Measurements from ENCODE around the gene KREMEN1.

Gene KREMEN1

DNA sequence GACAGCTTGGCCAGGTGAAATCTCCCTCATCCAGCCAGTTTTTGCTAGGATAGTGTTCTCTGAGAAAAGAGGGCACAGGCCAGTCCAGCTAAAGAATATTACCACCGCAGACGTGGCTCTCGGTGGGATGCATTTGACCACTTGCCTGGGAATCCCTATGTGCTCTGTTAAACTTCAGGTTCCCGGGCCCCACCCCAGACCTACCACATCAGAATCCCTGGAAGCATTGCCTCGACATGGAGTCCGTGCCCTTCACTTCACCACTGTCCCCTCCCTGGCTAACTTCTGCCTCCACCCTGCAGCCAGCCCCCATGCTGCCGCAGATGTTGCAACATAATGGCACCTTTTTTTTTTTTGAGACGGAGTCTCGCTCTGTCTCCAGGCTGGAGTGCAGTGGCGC is 76.0 kb downstream of the KREMEN1 start:
- H3K27ac ChIP-seq (ENCODE audit: low read length), result no peak overlapping the region
- H3K9me3 ChIP-seq (ENCODE audit: control insufficient read depth in 1 of 2, low read length in 2 of 2), result no peaks in the 10 kb centered on the region
- H3K4me1 ChIP-seq (ENCODE audit: control insufficient read depth in 1 of 2, insufficient read depth in 2 of 2, low read length in 2 of 2), result peaks cover 0 to 14% of the 10 kb centered on the region in 2 donors
- H3K4me3 ChIP-seq (ENCODE audit: low read depth in 1 of 2, low read length in 2 of 2), result no peak overlapping the region
- peaks cover 0 to 10% of the 10 kb centered on the region in 2 donors for H3K36me3 ChIP-seq (ENCODE audit: control insufficient read depth in 1 of 2, insufficient read depth in 2 of 2, low read length in 2 of 2)
- H3K27me3 ChIP-seq (ENCODE audit: low read depth, low read length), result no peaks in the 10 kb centered on the region

DNA sequence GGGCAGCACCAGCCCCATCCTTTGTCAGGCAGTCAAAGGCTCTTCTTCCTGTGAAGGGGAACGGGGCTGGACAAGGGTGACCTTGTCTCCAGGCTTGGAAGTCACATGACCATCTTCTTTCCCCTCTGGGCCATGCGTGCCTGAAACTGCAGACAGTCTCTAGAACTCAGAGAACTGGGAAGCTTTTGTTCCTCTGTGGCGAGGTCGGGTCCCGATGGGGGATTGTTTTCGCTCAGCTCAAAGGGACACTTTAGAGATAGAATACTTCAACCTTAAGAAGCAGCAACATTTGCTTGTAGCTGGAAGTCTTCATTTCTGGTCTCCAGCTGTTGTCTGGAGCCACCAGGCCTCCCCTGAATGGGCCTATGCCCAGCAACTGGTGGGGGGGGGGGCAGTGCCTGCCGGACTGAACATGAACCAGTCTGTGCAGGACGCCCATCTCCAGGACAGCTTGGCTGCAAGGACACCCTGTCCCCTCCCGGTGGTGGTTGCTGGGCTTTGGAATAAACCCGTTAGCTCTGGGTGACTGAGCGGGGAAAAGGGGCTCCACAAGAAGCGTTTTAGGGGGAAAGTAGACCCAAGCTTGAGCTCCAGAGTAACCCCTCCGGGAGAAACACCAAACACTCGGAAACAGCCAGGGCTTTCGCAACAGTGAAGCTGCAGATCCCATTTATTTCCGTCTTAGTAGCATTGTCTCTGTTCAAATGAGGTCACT is 77.2 kb downstream of the KREMEN1 start:
- H3K9me3 ChIP-seq (ENCODE audit: control insufficient read depth in 1 of 2, low read length in 2 of 2), result no peaks in the 10 kb centered on the region
- H3K4me1 ChIP-seq (ENCODE audit: control insufficient read depth in 1 of 2, insufficient read depth in 2 of 2, low read length in 2 of 2), result peaks cover 4 to 20% of the 10 kb centered on the region in 2 donors
- H3K27ac ChIP-seq (ENCODE audit: low read length), result no peak overlapping the region
- no peaks in the 10 kb centered on the region for H3K27me3 ChIP-seq (ENCODE audit: low read depth, low read length)
- H3K36me3 ChIP-seq (ENCODE audit: control insufficient read depth in 1 of 2, insufficient read depth in 2 of 2, low read length in 2 of 2), result no peaks in the 10 kb centered on the region
- H3K4me3 ChIP-seq (ENCODE audit: low read depth in 1 of 2, low read length in 2 of 2), result no peak overlapping the region

DNA sequence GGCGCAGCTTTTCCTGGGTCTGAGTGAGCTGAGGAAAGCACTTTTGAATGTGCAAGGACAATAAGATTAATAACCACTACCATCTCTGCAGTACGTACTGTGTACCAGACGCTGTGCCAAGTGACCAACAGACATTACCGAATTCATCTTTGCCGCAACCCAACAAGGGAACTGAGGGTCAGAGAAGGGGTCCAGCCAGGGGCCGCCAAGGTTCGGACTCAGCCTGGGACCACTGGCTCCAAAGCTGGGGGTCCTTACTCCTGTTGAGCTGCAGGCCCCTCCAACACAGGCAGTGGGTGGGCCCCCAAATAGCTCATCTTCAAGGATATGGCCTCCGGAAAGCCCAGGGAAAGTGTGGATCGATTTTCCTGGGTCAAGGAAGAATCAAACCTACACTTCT is 77.9 kb downstream of the KREMEN1 start:
- H3K27ac ChIP-seq (ENCODE audit: low read length), result no peak overlapping the region
- peaks cover 4 to 20% of the 10 kb centered on the region in 2 donors for H3K4me1 ChIP-seq (ENCODE audit: control insufficient read depth in 1 of 2, insufficient read depth in 2 of 2, low read length in 2 of 2)
- H3K27me3 ChIP-seq (ENCODE audit: low read depth, low read length), result no peaks in the 10 kb centered on the region
- no peaks in the 10 kb centered on the region for H3K9me3 ChIP-seq (ENCODE audit: control insufficient read depth in 1 of 2, low read length in 2 of 2)
- H3K36me3 ChIP-seq (ENCODE audit: control insufficient read depth in 1 of 2, insufficient read depth in 2 of 2, low read length in 2 of 2), result no peaks in the 10 kb centered on the region
- H3K4me3 ChIP-seq (ENCODE audit: low read depth in 1 of 2, low read length in 2 of 2), result no peak overlapping the region

DNA sequence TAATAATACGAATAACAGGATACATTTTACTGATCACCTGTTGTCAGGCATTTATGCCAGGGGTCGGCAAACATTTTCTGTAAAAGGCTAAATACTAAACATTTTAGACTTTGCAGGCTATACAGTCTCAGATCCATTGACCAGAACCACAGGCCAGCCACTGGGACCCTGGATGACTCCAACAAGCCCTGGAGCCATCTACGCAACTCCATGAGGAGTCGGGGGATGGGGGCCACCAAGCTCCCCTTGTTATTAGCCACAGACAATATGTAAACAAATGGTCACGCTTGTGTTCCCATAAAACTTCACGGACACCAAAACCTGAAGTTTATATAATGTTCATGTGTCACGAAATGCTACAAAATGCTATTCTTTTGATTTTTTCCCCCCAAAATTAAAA is 78.5 kb downstream of the KREMEN1 start:
- H3K4me1 ChIP-seq (ENCODE audit: control insufficient read depth in 1 of 2, insufficient read depth in 2 of 2, low read length in 2 of 2), result peaks cover 4 to 20% of the 10 kb centered on the region in 2 donors
- H3K4me3 ChIP-seq (ENCODE audit: low read depth in 1 of 2, low read length in 2 of 2), result no peak overlapping the region
- no peak overlapping the region for H3K27ac ChIP-seq (ENCODE audit: low read length)

DNA sequence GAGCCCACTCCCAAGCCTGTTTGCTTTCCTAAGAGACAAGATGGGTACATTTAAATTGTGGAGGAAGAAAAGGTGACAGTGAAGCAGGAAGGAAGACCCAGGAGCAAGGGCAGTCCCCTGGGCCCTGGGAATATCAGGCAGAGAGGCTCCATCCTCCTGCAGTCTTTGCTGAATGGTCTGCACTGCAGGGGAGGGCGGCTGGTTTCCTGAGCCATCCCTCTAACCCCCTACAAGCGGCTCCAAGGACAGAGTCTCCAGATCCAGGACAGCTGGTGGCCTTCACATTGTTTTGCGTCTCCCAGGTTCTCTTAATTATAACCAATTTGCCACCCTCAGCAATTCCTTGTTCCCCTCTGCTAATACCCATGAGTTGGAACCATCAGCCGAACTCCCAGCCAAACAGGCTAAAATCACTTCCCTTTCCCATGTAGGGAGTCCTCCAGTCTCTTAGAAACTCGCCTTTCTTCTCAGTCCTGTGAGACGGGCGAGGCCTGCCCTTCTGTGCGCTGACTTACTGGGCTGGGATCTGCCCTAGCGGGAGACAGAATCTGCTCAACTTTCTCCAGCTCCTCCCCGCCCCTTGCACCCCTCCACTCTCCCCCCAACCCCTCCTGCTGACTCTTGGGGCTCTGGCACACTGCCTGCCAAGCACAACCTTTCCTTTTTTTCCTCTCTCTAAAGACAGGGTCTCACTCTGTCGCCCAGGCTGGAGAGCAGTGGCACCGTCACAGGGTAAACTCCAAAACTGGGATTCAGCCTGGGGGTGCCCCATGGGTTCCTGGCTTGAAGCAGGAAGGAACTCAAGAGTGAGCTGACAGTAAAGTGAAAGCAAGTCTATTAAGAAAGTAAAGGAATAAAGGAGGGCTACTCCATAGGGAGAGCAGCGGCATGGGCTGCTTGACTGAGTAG is 79.5 kb downstream of the KREMEN1 start:
- Histone ChIP-seq H3K36me3 (ENCODE audit: control insufficient read depth in 1 of 2, insufficient read depth in 2 of 2, low read length in 2 of 2) (no peaks in the 10 kb centered on the region), H3K4me1 (ENCODE audit: control insufficient read depth in 1 of 2, insufficient read depth in 2 of 2, low read length in 2 of 2) (peaks cover 4 to 20% of the 10 kb centered on the region in 2 donors), H3K4me3 (ENCODE audit: low read depth in 1 of 2, low read length in 2 of 2) (no peak overlapping the region), H3K9me3 (ENCODE audit: control insufficient read depth in 1 of 2, low read length in 2 of 2) (no peaks in the 10 kb centered on the region), H3K27ac (ENCODE audit: low read length) (peak overlapping the region; percentile 18), H3K27me3 (ENCODE audit: low read depth, low read length) (no peaks in the 10 kb centered on the region)

More for the DNA sequence above, 78.5 kb downstream of the KREMEN1 start:
- Histone ChIP-seq H3K36me3 (ENCODE audit: control insufficient read depth in 1 of 2, insufficient read depth in 2 of 2, low read length in 2 of 2) (no peaks in the 10 kb centered on the region), H3K9me3 (ENCODE audit: control insufficient read depth in 1 of 2, low read length in 2 of 2) (no peaks in the 10 kb centered on the region), H3K27me3 (ENCODE audit: low read depth, low read length) (no peaks in the 10 kb centered on the region)

DNA sequence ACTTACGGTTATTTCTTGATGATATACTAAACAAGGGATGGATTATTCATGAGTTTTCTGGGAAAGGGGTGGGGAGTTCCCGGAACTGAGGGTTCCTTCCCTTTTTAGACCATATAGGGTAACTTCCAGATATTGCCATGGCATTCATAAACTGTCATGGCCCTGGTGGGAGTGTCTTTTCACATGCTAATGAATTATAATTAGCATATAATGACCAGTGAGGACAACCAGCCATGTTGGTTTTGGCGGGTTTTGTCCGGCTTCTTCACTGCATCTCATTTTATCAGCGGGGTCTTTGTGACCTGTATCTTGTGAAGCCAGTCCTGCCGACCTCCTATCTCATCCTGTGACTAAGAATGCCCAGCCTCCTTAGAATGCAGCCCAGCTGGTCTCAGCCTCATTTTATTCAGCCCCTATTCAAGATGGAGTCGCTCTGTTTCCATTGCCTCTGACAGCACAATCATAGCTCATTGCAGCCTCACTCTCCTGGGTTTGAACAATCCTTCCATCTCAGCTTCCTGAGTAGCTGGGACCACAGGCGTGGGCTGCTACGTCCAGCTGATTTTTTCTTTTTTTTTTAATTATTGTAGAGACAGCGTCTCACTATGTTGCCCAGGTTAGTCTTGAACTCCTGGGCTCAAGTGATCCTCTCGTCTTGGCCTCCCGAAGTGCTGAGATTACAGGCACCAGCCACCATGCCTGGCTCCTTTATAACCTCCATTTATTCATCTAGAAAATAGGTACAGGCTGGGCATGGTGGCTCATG is 80.3 kb downstream of the KREMEN1 start:
- Histone ChIP-seq H3K9me3 (ENCODE audit: control insufficient read depth in 1 of 2, low read length in 2 of 2) (no peaks in the 10 kb centered on the region), H3K4me1 (ENCODE audit: control insufficient read depth in 1 of 2, insufficient read depth in 2 of 2, low read length in 2 of 2) (peaks cover 4 to 20% of the 10 kb centered on the region in 2 donors), H3K27ac (ENCODE audit: low read length) (peak overlapping the region; percentile 45), H3K36me3 (ENCODE audit: control insufficient read depth in 1 of 2, insufficient read depth in 2 of 2, low read length in 2 of 2) (no peaks in the 10 kb centered on the region), H3K4me3 (ENCODE audit: low read depth in 1 of 2, low read length in 2 of 2) (no peak overlapping the region), H3K27me3 (ENCODE audit: low read depth, low read length) (no peaks in the 10 kb centered on the region)

DNA sequence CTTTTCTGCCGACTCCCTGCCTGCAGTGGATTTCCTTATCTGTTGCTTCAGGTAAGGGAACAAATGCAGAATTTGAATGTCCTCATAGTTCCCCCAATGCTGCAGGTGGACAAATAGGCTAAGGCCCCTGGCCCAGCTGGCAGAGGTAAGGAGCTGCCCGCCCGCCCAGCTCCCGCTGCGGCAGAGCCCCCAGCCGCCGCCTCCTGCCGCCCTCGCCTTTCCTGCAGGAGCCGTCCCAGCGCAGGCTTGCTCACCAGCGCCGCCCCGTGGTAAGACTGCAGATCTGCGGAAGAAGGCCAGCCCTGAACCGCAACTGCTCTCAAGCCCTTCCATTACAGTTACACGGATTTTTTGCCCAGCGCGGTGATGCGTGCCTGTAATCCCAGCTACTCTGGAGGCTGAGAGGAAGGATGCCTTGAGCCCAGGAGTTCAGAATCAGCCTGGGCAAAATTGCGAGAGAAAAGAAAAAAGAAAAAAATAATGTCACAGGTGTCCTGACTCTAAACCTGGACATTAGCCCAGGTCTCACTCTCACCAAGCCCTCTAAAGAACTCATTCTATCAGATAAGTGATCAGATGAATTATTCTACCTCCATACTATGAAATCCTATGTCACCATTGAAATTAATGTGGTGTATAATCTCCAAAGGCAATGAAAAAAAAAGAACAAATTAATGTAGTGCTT is 81.7 kb downstream of the KREMEN1 start:
- peak overlapping the region in 1 of 2 donors; percentile 2 for H3K4me3 ChIP-seq (ENCODE audit: low read depth in 1 of 2, low read length in 2 of 2)
- peaks cover 4 to 20% of the 10 kb centered on the region in 2 donors for H3K4me1 ChIP-seq (ENCODE audit: control insufficient read depth in 1 of 2, insufficient read depth in 2 of 2, low read length in 2 of 2)
- no peaks in the 10 kb centered on the region for H3K36me3 ChIP-seq (ENCODE audit: control insufficient read depth in 1 of 2, insufficient read depth in 2 of 2, low read length in 2 of 2)
- no peaks in the 10 kb centered on the region for H3K9me3 ChIP-seq (ENCODE audit: control insufficient read depth in 1 of 2, low read length in 2 of 2)
- no peaks in the 10 kb centered on the region for H3K27me3 ChIP-seq (ENCODE audit: low read depth, low read length)
- no peak overlapping the region for H3K27ac ChIP-seq (ENCODE audit: low read length)

DNA sequence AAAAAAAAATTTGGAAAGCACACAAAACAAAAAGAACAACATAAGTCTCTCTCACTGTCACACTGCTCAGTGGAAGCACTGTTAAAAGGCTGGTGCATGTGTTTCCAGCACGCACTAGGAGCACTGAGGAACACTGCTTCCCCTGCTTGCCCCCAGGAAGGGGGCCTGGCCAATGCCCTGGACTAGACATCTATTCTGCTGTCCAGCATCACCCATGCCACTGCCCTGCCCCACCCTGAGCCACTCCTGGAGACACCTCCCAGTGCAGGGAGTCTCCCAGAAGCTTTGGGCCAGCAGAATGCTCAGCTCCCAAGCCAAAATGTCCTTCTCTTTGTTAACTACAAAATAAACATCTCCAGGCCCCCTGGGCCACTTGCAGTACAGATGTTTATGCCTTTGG is 83.1 kb downstream of the KREMEN1 start:
- H3K4me1 ChIP-seq (ENCODE audit: control insufficient read depth in 1 of 2, insufficient read depth in 2 of 2, low read length in 2 of 2), result peaks cover 4 to 16% of the 10 kb centered on the region in 2 donors
- no peak overlapping the region for H3K4me3 ChIP-seq (ENCODE audit: low read depth in 1 of 2, low read length in 2 of 2)
- no peaks in the 10 kb centered on the region for H3K27me3 ChIP-seq (ENCODE audit: low read depth, low read length)
- no peaks in the 10 kb centered on the region for H3K36me3 ChIP-seq (ENCODE audit: control insufficient read depth in 1 of 2, insufficient read depth in 2 of 2, low read length in 2 of 2)
- no peaks in the 10 kb centered on the region for H3K9me3 ChIP-seq (ENCODE audit: control insufficient read depth in 1 of 2, low read length in 2 of 2)
- no peak overlapping the region for H3K27ac ChIP-seq (ENCODE audit: low read length)

DNA sequence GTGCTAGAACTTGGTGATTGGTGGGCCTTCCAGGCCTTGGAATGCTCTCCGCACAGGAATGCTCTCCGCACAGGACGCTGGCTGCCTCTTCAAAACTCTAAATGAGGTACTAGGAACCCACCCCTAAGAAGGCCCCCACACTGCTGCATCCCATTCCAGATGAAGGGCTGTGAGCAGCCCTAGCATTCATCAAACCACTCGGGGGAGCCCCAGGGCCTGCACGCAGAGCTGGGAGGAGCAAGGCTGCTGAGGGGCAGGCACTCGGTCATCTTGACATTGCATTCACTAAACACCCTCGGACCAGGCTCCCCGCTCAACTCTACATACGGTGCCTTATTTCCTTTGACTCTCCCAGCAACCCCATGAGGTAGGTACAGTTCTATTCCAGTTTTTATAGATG is 83.7 kb downstream of the KREMEN1 start:
- Histone ChIP-seq H3K4me1 (ENCODE audit: control insufficient read depth in 1 of 2, insufficient read depth in 2 of 2, low read length in 2 of 2) (peaks cover 4 to 16% of the 10 kb centered on the region in 2 donors), H3K27me3 (ENCODE audit: low read depth, low read length) (no peaks in the 10 kb centered on the region), H3K4me3 (ENCODE audit: low read depth in 1 of 2, low read length in 2 of 2) (no peak overlapping the region), H3K9me3 (ENCODE audit: control insufficient read depth in 1 of 2, low read length in 2 of 2) (no peaks in the 10 kb centered on the region), H3K27ac (ENCODE audit: low read length) (no peak overlapping the region), H3K36me3 (ENCODE audit: control insufficient read depth in 1 of 2, insufficient read depth in 2 of 2, low read length in 2 of 2) (no peaks in the 10 kb centered on the region)

DNA sequence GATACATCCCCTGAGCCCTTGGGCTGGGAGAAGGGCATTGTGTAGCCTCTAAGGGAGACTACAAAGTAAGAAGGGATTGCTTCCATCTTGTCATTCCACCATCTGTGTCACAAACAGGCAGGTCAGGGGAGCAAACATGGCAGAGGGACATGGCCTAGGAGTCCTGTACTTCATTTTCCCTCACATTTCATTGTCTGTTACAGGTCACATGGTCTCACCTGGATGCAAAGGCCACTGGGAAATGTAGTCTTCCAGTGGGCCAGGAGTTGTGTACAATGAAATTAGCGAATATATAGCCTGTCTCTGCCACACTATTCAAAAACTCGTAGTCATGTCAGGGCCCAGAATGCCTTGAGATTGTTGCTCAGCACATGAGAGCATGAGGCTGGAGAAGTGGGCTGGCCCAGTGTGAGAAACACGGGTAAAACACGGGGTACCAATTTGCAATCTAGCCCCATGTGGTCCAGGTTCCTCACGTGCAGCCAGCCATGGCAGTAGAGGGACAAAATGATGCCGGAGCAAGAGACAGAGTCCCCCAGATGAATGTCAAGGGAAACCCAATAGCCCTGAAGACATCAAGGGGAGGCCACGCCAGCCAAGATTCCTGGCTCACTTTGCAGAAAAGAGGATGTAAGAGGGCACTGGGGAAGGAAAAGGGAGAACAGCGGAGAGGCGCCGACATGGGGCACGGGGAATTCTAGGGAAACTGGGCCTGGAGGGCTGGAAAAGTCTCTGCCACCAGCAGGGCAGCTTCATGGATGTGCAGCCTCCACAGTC is 85.1 kb downstream of the KREMEN1 start:
- Histone ChIP-seq H3K27ac (ENCODE audit: low read length) (no peak overlapping the region), H3K4me3 (ENCODE audit: low read depth in 1 of 2, low read length in 2 of 2) (no peak overlapping the region), H3K27me3 (ENCODE audit: low read depth, low read length) (no peaks in the 10 kb centered on the region), H3K36me3 (ENCODE audit: control insufficient read depth in 1 of 2, insufficient read depth in 2 of 2, low read length in 2 of 2) (no peaks in the 10 kb centered on the region), H3K9me3 (ENCODE audit: control insufficient read depth in 1 of 2, low read length in 2 of 2) (no peaks in the 10 kb centered on the region), H3K4me1 (ENCODE audit: control insufficient read depth in 1 of 2, insufficient read depth in 2 of 2, low read length in 2 of 2) (peaks cover 4 to 6% of the 10 kb centered on the region in 2 donors)

Data from muscle layer of duodenum (tissue), 2 donors.